H1 (cell line): ENCODE data around the gene SLC35F3. TPM values are rescaled to one million over a fixed set of nuclear protein-coding genes. Genes with fewer than 3 reads are reported as not detected.
A peak's percentile ranks its signal among the peaks of the same experiment; 100 is the strongest.

Experiments
- CTCF ChIA-PET: fragments of 300-600 bp; sonication (Branson Sonifier 250); formaldehyde crosslinking; loops from one replicate; lab custom pipeline; 2021; ENCODE audit not compliant: partially characterized antibody; lab: Charles Lee
- POLR2A ChIA-PET: fragments of 300-600 bp; sonication (Branson Sonifier 250); formaldehyde crosslinking; loops from one replicate; lab custom pipeline; 2021; ENCODE audit warnings: inconsistent platforms; ENCODE audit not compliant: partially characterized antibody; lab: Charles Lee
- DNase-seq, 2 experiments: peaks; one replicate each; pipeline versions ENCODE4 v3.0.0 to v3.0.0-alpha.2; 2010 to 2022; ENCODE audit warnings: low spot score in 2 of 2, low read depth in 1 of 2, mixed read lengths in 1 of 2
- FAIRE-seq: peaks from 2 replicates; lab custom pipeline; 2011; peaks lifted over from hg19 to GRCh38; lab: Jason Lieb, UNC
- H2AFZ ChIP-seq: 2 replicates; pipeline ENCODE4 v1.8.1; 2012; ENCODE audit warnings: low read length, inconsistent platforms
- H2AK5ac ChIP-seq: 2 replicates; pipeline ENCODE4 v1.6.1; 2013; ENCODE audit warnings: low read depth, low read length
- H2BK120ac ChIP-seq: replicated peaks from 2 replicates; pipeline ENCODE3; 2013; ENCODE audit warnings: low read depth, low read length, inconsistent platforms
- H2BK12ac ChIP-seq: 2 replicates; pipeline ENCODE4 v1.6.1; 2013; ENCODE audit warnings: low read depth, low read length
- H2BK15ac ChIP-seq: 2 replicates; pipeline ENCODE4 v1.6.1; 2013; ENCODE audit warnings: low read length
- H2BK20ac ChIP-seq: 2 replicates; pipeline ENCODE4 v1.6.1; 2013; ENCODE audit warnings: low read length
- H2BK5ac ChIP-seq: 2 replicates; pipeline ENCODE4 v1.6.1; 2013; ENCODE audit warnings: low read depth, low read length
- H3K14ac ChIP-seq: 2 replicates; pipeline ENCODE4 v1.6.1; 2013; ENCODE audit warnings: inconsistent platforms; ENCODE audit not compliant: insufficient read length
- H3K18ac ChIP-seq: 2 replicates; pipeline ENCODE4 v1.6.1; 2013; ENCODE audit warnings: low read length; ENCODE audit errors: extremely low read depth
- H3K23ac ChIP-seq: 2 replicates; pipeline ENCODE4 v1.6.1; 2013; ENCODE audit warnings: inconsistent platforms; ENCODE audit not compliant: insufficient read length
- H3K23me2 ChIP-seq: 2 replicates; pipeline ENCODE4 v1.6.1; 2013; ENCODE audit warnings: low read depth, low read length
- H3K27ac ChIP-seq: 2 replicates; pipeline ENCODE4 v1.6.1; 2011; ENCODE audit warnings: low read depth, low read length, inconsistent platforms
- H3K27me3 ChIP-seq, 4 experiments: replicated peaks in 1 of 4; 1 replicate in 1 of 4; 2 replicates in 3 of 4; pipeline versions ENCODE4 v1.6.1 to v1.8.1; 2011 to 2013; ENCODE audit warnings: low read length in 3 of 4, mild to moderate bottlenecking in 3 of 4, inconsistent platforms in 2 of 4, mixed read lengths in 2 of 4, moderate library complexity in 1 of 4; ENCODE audit not compliant: control insufficient read depth in 3 of 4, insufficient read depth in 3 of 4; ENCODE audit errors: extremely low read depth in 1 of 4
- H3K36me3 ChIP-seq, 4 experiments: 2 replicates each; pipeline versions ENCODE4 v1.6.1 to v1.8.1; 2011 to 2013; ENCODE audit warnings: mild to moderate bottlenecking in 4 of 4, low read length in 3 of 4, moderate library complexity in 2 of 4, control low read depth in 1 of 4, inconsistent platforms in 1 of 4; ENCODE audit not compliant: insufficient read depth in 4 of 4, control insufficient read depth in 2 of 4
- H3K4ac ChIP-seq: replicated peaks from 2 replicates; pipeline ENCODE3; 2013; ENCODE audit warnings: low read length, low read depth, mixed read lengths, inconsistent platforms; ENCODE audit not compliant: insufficient read length
- H3K4me1 ChIP-seq, 4 experiments: replicated peaks in 1 of 4; 1 replicate in 1 of 4; 2 replicates in 3 of 4; pipeline versions ENCODE4 v1.6.1 to v1.8.1; 2011 to 2013; ENCODE audit warnings: low read length in 3 of 4, inconsistent platforms in 2 of 4, mixed read lengths in 1 of 4; ENCODE audit not compliant: insufficient read depth in 4 of 4, control insufficient read depth in 3 of 4
- H3K4me2 ChIP-seq, 2 experiments: 2 replicates each; pipeline versions ENCODE4 v1.6.1 to v1.8.1; 2011 to 2013; ENCODE audit warnings: low read depth in 2 of 2, low read length in 2 of 2, control low read depth in 1 of 2, inconsistent platforms in 1 of 2, mild to moderate bottlenecking in 1 of 2; ENCODE audit not compliant: insufficient read depth in 1 of 2
- H3K4me3 ChIP-seq, 4 experiments: fragments of 200-600, 300-600 bp in 1 of 4; sonication (generic), shearing (Covaris generic), sonication (Bioruptor Twin) in 1 of 4; 2 replicates each; pipeline versions ENCODE4 v1.5.1 to v1.8.1; 2011 to 2016; ENCODE audit warnings: low read length in 4 of 4, low read depth in 3 of 4, control low read depth in 2 of 4, inconsistent platforms in 2 of 4, mild to moderate bottlenecking in 2 of 4, mixed read lengths in 1 of 4, moderate library complexity in 1 of 4; ENCODE audit not compliant: insufficient read depth in 2 of 4; ENCODE audit errors: extremely low read depth in 1 of 4
- H3K56ac ChIP-seq: replicated peaks from 2 replicates; pipeline ENCODE3; 2013; ENCODE audit warnings: low read depth, mild to moderate bottlenecking, mixed read lengths, low read length, inconsistent platforms; ENCODE audit not compliant: insufficient read length
- H3K79me1 ChIP-seq: 2 replicates; pipeline ENCODE4 v1.6.1; 2013; ENCODE audit warnings: low read depth, low read length, control low read depth
- H3K79me2 ChIP-seq, 2 experiments: 2 replicates each; pipeline versions ENCODE4 v1.6.1 to v1.8.1; 2012 to 2013; ENCODE audit warnings: low read length in 2 of 2, mild to moderate bottlenecking in 2 of 2, inconsistent platforms in 1 of 2; ENCODE audit not compliant: insufficient read depth in 2 of 2, control insufficient read depth in 1 of 2
- H3K9ac ChIP-seq, 4 experiments: replicated peaks in 1 of 4; 1 replicate in 1 of 4; 2 replicates in 3 of 4; pipeline versions ENCODE4 v1.6.1 to v1.8.1; 2011 to 2013; ENCODE audit warnings: low read depth in 3 of 4, low read length in 3 of 4, control low read depth in 2 of 4, mild to moderate bottlenecking in 2 of 4, moderate library complexity in 2 of 4, inconsistent platforms in 1 of 4; ENCODE audit errors: extremely low read depth in 1 of 4
- H3K9me3 ChIP-seq, 2 experiments: 2 replicates each; pipeline versions ENCODE4 v1.6.1 to v1.8.1; 2012 to 2013; ENCODE audit warnings: mild to moderate bottlenecking in 2 of 2, moderate library complexity in 2 of 2, control low read depth in 1 of 2, inconsistent platforms in 1 of 2, low read depth in 1 of 2, low read length in 1 of 2, mixed read lengths in 1 of 2; ENCODE audit not compliant: insufficient read depth in 2 of 2
- H4K20me1 ChIP-seq, 2 experiments: replicated peaks in 1 of 2; 2 replicates each; pipeline versions ENCODE3 to v1.8.1; 2011 to 2013; ENCODE audit warnings: inconsistent platforms in 2 of 2, low read length in 2 of 2, mild to moderate bottlenecking in 1 of 2; ENCODE audit not compliant: insufficient read depth in 2 of 2, control insufficient read depth in 1 of 2
- H4K5ac ChIP-seq: 2 replicates; pipeline ENCODE4 v1.6.1; 2013; ENCODE audit warnings: low read length, low read depth, mixed read lengths, inconsistent platforms; ENCODE audit not compliant: insufficient read length
- H4K8ac ChIP-seq: 2 replicates; pipeline ENCODE4 v1.8.0; 2013; ENCODE audit warnings: mild to moderate bottlenecking, moderate library complexity, low read length, inconsistent platforms; ENCODE audit not compliant: insufficient read depth; ENCODE audit errors: extremely low read depth
- H4K91ac ChIP-seq: replicated peaks from 2 replicates; pipeline ENCODE3; 2013; ENCODE audit warnings: low read length, mixed read lengths, inconsistent platforms; ENCODE audit not compliant: insufficient read length
- ATF3 ChIP-seq: IDR thresholded peaks from 2 replicates; pipeline ENCODE4 v1.6.1; 2011; ENCODE audit warnings: low read depth, mild to moderate bottlenecking, low read length; ENCODE audit not compliant: insufficient read depth
- KDM5A ChIP-seq: fragments of 200-600 bp; IDR thresholded peaks from 2 replicates; pipeline ENCODE4 v1.7.1; 2012; ENCODE audit warnings: mild to moderate bottlenecking, low read length, inconsistent platforms, mixed read lengths
- RAD21 ChIP-seq, 2 experiments: IDR thresholded peaks in 1 of 2; conservative IDR thresholded peaks in 1 of 2; 2 replicates each; pipeline ENCODE4 v1.6.1; 2011; ENCODE audit warnings: low read depth in 2 of 2, low read length in 2 of 2, improper control_type of control experiment in 1 of 2, inconsistent platforms in 1 of 2, mild to moderate bottlenecking in 1 of 2, moderate library complexity in 1 of 2
- RXRA ChIP-seq: IDR thresholded peaks from 2 replicates; pipeline ENCODE4 v1.6.1; 2011; ENCODE audit warnings: low read depth, mild to moderate bottlenecking, low read length, moderate library complexity; ENCODE audit not compliant: insufficient read depth
- SP4 ChIP-seq: IDR thresholded peaks from 2 replicates; pipeline ENCODE4 v1.6.1; 2012; ENCODE audit warnings: low read length, inconsistent platforms
- WGBS, 2 experiments: shearing (Covaris generic) in 1 of 2; methylation state at CpG; one replicate each; pipeline versions ENCODE4 v1.1.6 to v1.1.7; 2013 to 2015; ENCODE audit warnings: low lambda C conversion rate in 2 of 2, mixed read lengths in 2 of 2, inconsistent platforms in 1 of 2, low coverage in 1 of 2, missing lambda C conversion rate in 1 of 2; ENCODE audit not compliant: insufficient replicate concordance in 2 of 2, insufficient coverage in 1 of 2, insufficient read length in 1 of 2; ENCODE audit errors: extremely low coverage in 1 of 2, missing lambda C conversion rate in 1 of 2; 5-methylcytosine and 5-hydroxymethylcytosine counted together
- polyA plus RNA-seq, 7 experiments: library from polyadenylated mRNA; depleted of rRNA in 3 of 7; stranded (reverse) in 5 of 7; unstranded in 2 of 7; fragments of >200 nt in 5 of 7; fragments of 200-250 nt in 2 of 7; gene quantifications; 1 replicate in 5 of 7; 2 replicates in 1 of 7; 4 replicates in 1 of 7; pipeline versions ENCODE4 v1.2.1 to v1.2.3, GENCODE V29; 2011 to 2013; ENCODE audit warnings: missing spikeins in 2 of 7, mixed read lengths in 2 of 7
- total RNA-seq: library from RNA; stranded (reverse); fragmentation: NEBNext Ultra II Directional; extraction: Animal tissue kit (Norgen Biotek cat#: 25700); gene quantifications from 2 replicates; pipeline ENCODE4 v1.2.1, GENCODE V29; 2021

Gene SLC35F3
- total and polyA plus RNA-seq, 2 of the 8 experiments (the other 6 are each of a cell fraction or from before 2014, with no cell fraction given) = 0.78 to 1.2 TPM

GRCh38 chr1:234262754-234263105 is 358.3 kb downstream of the SLC35F3 start:
- Histone ChIP-seq H2AK5ac (no peak overlapping the region), H4K91ac (no peak overlapping the region), H3K23me2 (no peaks in the 10 kb centered on the region), H4K8ac (no peak overlapping the region), H3K4ac (no peak overlapping the region), H3K4me3 (no peak overlapping the region), H3K4me1 (peaks cover 0 to 5% (median 0%) of the 10 kb centered on the region in 4 experiments; a peak in 1 of 7 replicates), H2BK15ac (0 out of 2 replicates have a peak overlapping the region, but pooled peaks have one; percentile 14), H3K79me2 (no peaks in the 10 kb centered on the region), H2BK12ac (no peak overlapping the region), H3K9me3 (peaks cover 0 to 3% of the 10 kb centered on the region in 2 experiments; a peak in 1 of 4 replicates), H4K5ac (no peak overlapping the region), H3K36me3 (no peaks in the 10 kb centered on the region), H3K79me1 (no peaks in the 10 kb centered on the region), H3K23ac (no peak overlapping the region), H3K56ac (no peak overlapping the region), H3K27ac (no peak overlapping the region), H2BK20ac (no peak overlapping the region), H2AFZ (no peak overlapping the region), H3K18ac (no peak overlapping the region), H3K14ac (no peak overlapping the region), H4K20me1 (no peaks in the 10 kb centered on the region), H3K9ac (no peak overlapping the region), H2BK120ac (no peak overlapping the region), H3K4me2 (no peak overlapping the region), H3K27me3 (no peaks in the 10 kb centered on the region; a peak in 1 of 7 replicates), H2BK5ac (no peak overlapping the region)
- TF ChIP-seq KDM5A (no peak), RXRA (no peak), RAD21 (IDR thresholded peaks at IDR 0.05 in 1 of 2, conservative IDR thresholded peaks at IDR 0.05 in 1 of 2; ENCODE audit: low read depth in 2 of 2, low read length in 2 of 2) (no peak), SP4 (no peak), ATF3 (no peak)
- FAIRE-seq = no peak
- CTCF ChIA-PET = interaction anchor here (0.6 to 1.6 kb wide), 4 partner anchors 38 to 430 kb away, joined by 3 to 9 read pairs (median 3); no protein-coding TSS in a partner anchor
- DNase-seq = no peak
- POLR2A ChIA-PET = no interaction called here
- WGBS, 2 experiments = 80% methylated on average over 2 of the region's 2 CpGs; no CpG with 5 or more reads in 1 of the 2 experiments
